ENCODE data around the gene ZNF397. TPM values are rescaled to one million over a fixed set of nuclear protein-coding genes. Genes with fewer than 3 reads are reported as not detected.

The ZNF397 gene
- total and polyA plus RNA-seq, 9 of the 15 experiments (the other 6 are each of a cell fraction or from before 2014, with no cell fraction given) = 6.4 to 24.2 (median 19.3) TPM

GRCh38 chr18:35240664-35241447, at the start of gene ZNF397 (continued):
- TF ChIP-seq CTCFL (IDR thresholded peaks at IDR 0.05; ENCODE audit: borderline replicate concordance, insufficient read depth, low read depth, low read length, poor library complexity, severe bottlenecking) = no peak
- peak; percentile 73 for TF ChIP-seq EGR1 (conservative IDR thresholded peaks at IDR 0.05)
- TF ChIP-seq MCM3 (IDR thresholded peaks at IDR 0.05) = no peak
- TF ChIP-seq HOMEZ (CRISPR knock-in tag; IDR thresholded peaks at IDR 0.05) = 0 out of 2 replicates have a peak, but pooled peaks have one; percentile 31
- no peak; the same call in 1 of the 2 replicates for TF ChIP-seq PBX2 (CRISPR knock-in tag; IDR thresholded peaks at IDR 0.05; ENCODE audit: low read depth)
- no peak for TF ChIP-seq PBX2 (tag; conservative IDR thresholded peaks at IDR 0.05; ENCODE audit: low read depth)
- TF ChIP-seq, protein P1, sequence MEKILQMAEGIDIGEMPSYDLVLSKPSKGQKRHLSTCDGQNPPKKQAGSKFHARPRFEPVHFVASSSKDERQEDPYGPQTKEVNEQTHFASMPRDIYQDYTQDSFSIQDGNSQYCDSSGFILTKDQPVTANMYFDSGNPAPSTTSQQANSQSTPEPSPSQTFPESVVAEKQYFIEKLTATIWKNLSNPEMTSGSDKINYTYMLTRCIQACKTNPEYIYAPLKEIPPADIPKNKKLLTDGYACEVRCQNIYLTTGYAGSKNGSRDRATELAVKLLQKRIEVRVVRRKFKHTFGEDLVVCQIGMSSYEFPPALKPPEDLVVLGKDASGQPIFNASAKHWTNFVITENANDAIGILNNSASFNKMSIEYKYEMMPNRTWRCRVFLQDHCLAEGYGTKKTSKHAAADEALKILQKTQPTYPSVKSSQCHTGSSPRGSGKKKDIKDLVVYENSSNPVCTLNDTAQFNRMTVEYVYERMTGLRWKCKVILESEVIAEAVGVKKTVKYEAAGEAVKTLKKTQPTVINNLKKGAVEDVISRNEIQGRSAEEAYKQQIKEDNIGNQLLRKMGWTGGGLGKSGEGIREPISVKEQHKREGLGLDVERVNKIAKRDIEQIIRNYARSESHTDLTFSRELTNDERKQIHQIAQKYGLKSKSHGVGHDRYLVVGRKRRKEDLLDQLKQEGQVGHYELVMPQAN (IDR thresholded peaks at IDR 0.05; ENCODE audit: borderline replicate concordance) = no peak; the same call in 1 of the 2 replicates
- TF ChIP-seq MCM5 (IDR thresholded peaks at IDR 0.05; ENCODE audit: low read depth) = no peak
- no peak; the same call in 1 of the 2 replicates for TF ChIP-seq MYNN (IDR thresholded peaks at IDR 0.05)
- no peak for TF ChIP-seq MYNN (CRISPR knock-in tag; IDR thresholded peaks at IDR 0.05)
- TF ChIP-seq KHSRP (IDR thresholded peaks at IDR 0.05) = no peak
- no peak for TF ChIP-seq POLR2AphosphoS2 (IDR thresholded peaks at IDR 0.05; ENCODE audit: low read length)
- TF ChIP-seq, protein P2, sequence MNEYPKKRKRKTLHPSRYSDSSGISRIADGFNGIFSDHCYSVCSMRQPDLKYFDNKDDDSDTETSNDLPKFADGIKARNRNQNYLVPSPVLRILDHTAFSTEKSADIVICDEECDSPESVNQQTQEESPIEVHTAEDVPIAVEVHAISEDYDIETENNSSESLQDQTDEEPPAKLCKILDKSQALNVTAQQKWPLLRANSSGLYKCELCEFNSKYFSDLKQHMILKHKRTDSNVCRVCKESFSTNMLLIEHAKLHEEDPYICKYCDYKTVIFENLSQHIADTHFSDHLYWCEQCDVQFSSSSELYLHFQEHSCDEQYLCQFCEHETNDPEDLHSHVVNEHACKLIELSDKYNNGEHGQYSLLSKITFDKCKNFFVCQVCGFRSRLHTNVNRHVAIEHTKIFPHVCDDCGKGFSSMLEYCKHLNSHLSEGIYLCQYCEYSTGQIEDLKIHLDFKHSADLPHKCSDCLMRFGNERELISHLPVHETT (CRISPR knock-in tag; conservative IDR thresholded peaks at IDR 0.05 in 1 of 2, IDR thresholded peaks at IDR 0.05 in 1 of 2) = peak in 1 of 2 experiments; percentile 67; a peak in 1 of 4 replicates
- TF ChIP-seq, protein P3, sequence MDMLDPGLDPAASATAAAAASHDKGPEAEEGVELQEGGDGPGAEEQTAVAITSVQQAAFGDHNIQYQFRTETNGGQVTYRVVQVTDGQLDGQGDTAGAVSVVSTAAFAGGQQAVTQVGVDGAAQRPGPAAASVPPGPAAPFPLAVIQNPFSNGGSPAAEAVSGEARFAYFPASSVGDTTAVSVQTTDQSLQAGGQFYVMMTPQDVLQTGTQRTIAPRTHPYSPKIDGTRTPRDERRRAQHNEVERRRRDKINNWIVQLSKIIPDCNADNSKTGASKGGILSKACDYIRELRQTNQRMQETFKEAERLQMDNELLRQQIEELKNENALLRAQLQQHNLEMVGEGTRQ (CRISPR knock-in tag; IDR thresholded peaks at IDR 0.05) = 0 out of 2 replicates have a peak, but pooled peaks have one; percentile 28
- TF ChIP-seq SMAD1 (IDR thresholded peaks at IDR 0.05; ENCODE audit: low read depth, low read length, partially characterized antibody) = peak; percentile 91
- peak; percentile 77; the same call in 1 of the 2 replicates for TF ChIP-seq ELF2 (CRISPR knock-in tag; IDR thresholded peaks at IDR 0.05)

Measured in K562 (cell line).